ENCODE measurements around the gene BUD31. TPM values are rescaled to one million over a fixed set of nuclear protein-coding genes. Genes with fewer than 3 reads are reported as not detected.

The BUD31 gene
- 71.8 and 77.4 TPM in 2 replicates for total RNA-seq

GRCh38 chr7:99408379-99409191, at the start of gene BUD31, which contains the start of gene PDAP1:
Gene BUD31, plus strand, starts transcription at chr7:99408969. Its CDS starts 2,124 bp downstream, at chr7:99411093.
Gene PDAP1, minus strand, starts transcription at chr7:99408597. Its CDS starts 49 bp downstream, at chr7:99408548.

GRCh38 chr7:99374111-99375064, 34.4 kb upstream of the BUD31 start, which contains the start of gene ARPC1B:
Gene ARPC1B, plus strand, starts transcription at chr7:99374730. Its CDS starts 10,985 bp downstream, at chr7:99385715.

GRCh38 chr7:99438573-99439480, 30.1 kb downstream of the BUD31 start, which contains the start of the genes CPSF4 and PTCD1:
Gene CPSF4, plus strand, starts transcription at chr7:99438943. Its CDS starts 140 bp downstream, at chr7:99439083.
Gene PTCD1, minus strand, starts transcription at chr7:99438798. Its CDS starts 3,556 bp downstream, at chr7:99435242.

Other genes starting within 250 kb of the BUD31 start
- not detected in 2 replicates for gene KPNA7, start 200.9 kb upstream of the BUD31 start, total RNA-seq
- not detected in 2 replicates for gene MYH16, start 136.1 kb upstream of the BUD31 start, total RNA-seq
- 80.8 and 88.4 TPM in 2 replicates for gene ARPC1A, start 83.1 kb upstream of the BUD31 start, total RNA-seq
- 364 and 380 TPM in 2 replicates for gene ARPC1B, start 34.2 kb upstream of the BUD31 start, total RNA-seq
- 64.9 and 77.7 TPM in 2 replicates for gene PDAP1, start 372 bp upstream of the BUD31 start, total RNA-seq
- gene PTCD1, start 29.8 kb downstream of the BUD31 start, total RNA-seq, result 3.9 and 6.7 TPM in 2 replicates
- gene CPSF4, start 30.0 kb downstream of the BUD31 start, total RNA-seq, result 14.2 and 29.7 TPM in 2 replicates
- 1,347 and 1,860 TPM in 2 replicates for gene ATP5MF, start 57.2 kb downstream of the BUD31 start, total RNA-seq
- gene ZNF789, start 63.9 kb downstream of the BUD31 start, total RNA-seq, result 1.0 and 1.8 TPM in 2 replicates
- gene ZNF394, start 91.3 kb downstream of the BUD31 start, total RNA-seq, result 15.4 and 18.4 TPM in 2 replicates
- gene ZKSCAN5, start 95.7 kb downstream of the BUD31 start, total RNA-seq, result 5.7 and 5.9 TPM in 2 replicates
- 3.6 and 4.9 TPM in 2 replicates for gene FAM200A, start 143.1 kb downstream of the BUD31 start, total RNA-seq
- 36.0 and 51.3 TPM in 2 replicates for gene ZNF655, start 149.7 kb downstream of the BUD31 start, total RNA-seq
- gene TMEM225B, start 189.3 kb downstream of the BUD31 start, total RNA-seq, result 0.87 TPM in 1 of 2 replicates, not detected in the other
- 6.1 and 6.3 TPM in 2 replicates for gene ZSCAN25, start 208.0 kb downstream of the BUD31 start, total RNA-seq

Measured in cardiac ventricle fibroblast (primary cell).